ENCODE measurements around the gene PTPRN2.
A peak's percentile ranks its signal among the peaks of the same experiment; 100 is the strongest.

PTPRN2 gene

DNA sequence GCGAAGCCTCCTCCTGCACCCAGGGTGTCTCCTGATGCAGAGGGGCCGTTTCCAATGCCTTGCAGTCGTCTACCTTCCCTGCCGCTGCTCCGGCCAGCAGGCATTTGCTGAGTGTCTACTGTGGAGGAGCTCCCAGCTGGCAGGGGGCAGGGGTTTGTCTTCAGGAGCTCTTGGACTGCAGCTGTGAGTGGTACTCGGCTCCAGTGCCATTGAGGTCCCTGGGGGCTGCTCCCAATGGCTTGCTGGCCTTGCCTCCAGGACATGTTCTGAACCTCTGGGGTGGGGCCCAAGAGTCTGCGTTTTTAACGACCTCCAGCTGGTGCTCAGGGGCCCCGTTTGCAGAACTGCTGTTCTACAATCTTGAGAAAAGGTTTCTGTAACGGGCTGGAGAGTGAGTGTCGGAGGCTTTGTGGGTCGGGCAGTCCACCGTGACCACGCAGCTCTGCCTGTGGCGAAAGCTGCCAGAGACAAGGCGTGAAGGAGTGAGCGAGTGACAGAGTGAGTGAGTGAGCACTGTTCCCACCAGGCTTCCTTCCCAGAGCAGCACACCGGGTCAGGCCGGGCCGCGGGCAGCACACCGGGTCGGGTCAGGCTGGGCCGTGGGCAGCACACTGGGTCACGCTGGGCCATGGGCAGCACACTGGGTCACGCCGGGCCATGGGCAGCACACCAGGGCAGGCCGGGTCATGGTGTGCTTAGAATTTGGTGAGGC lies 520.2 kb downstream of the PTPRN2 start:
- Histone ChIP-seq H4K91ac (ENCODE audit: low read depth, low read length, poor library complexity) (no peak overlapping the region), H2BK5ac (ENCODE audit: low read length) (peak overlapping the region; percentile 96), H3K9me3 (replicated peaks in 1 of 2; ENCODE audit: control insufficient read depth in 2 of 2, insufficient read depth in 1 of 2, low read depth in 1 of 2, low read length in 2 of 2) (peaks cover 5 to 7% of the 10 kb centered on the region in 2 donors), H3K4me3 (ENCODE audit: low read length in 2 of 2) (no peak overlapping the region), H3K4ac (ENCODE audit: low read length) (no peak overlapping the region), H2BK15ac (ENCODE audit: low read length) (peak overlapping the region; percentile 79), H3K4me2 (ENCODE audit: insufficient read depth, low read length, poor library complexity, severe bottlenecking) (no peak overlapping the region), H3K27ac (replicated peaks; ENCODE audit: low read length) (no peak overlapping the region), H2BK12ac (ENCODE audit: low read length) (peak overlapping the region; percentile 90), H3K18ac (ENCODE audit: low read length) (peak overlapping the region; percentile 78), H2BK120ac (ENCODE audit: low read depth, low read length) (no peak overlapping the region), H3K23ac (ENCODE audit: low read depth, low read length, poor library complexity) (peak overlapping the region; percentile 96), H2AK5ac (ENCODE audit: low read depth, low read length) (peak overlapping the region; percentile 95), H3K4me1 (ENCODE audit: control insufficient read depth in 2 of 2, insufficient read depth in 1 of 2, low read depth in 1 of 2, low read length in 2 of 2) (peaks cover 0 to 7% of the 10 kb centered on the region in 2 donors), H3K79me1 (ENCODE audit: low read depth, low read length) (peaks cover 5% of the 10 kb centered on the region), H3K14ac (ENCODE audit: low read length) (peak overlapping the region; percentile 99), H3K27me3 (ENCODE audit: control insufficient read depth in 3 of 3, insufficient read depth in 3 of 3, low read depth in 1 of 3, low read length in 3 of 3) (peaks cover 0 to 15% (median 0%) of the 10 kb centered on the region in 3 experiments), H4K8ac (ENCODE audit: low read depth, low read length) (peak overlapping the region; percentile 43), H3K36me3 (replicated peaks in 1 of 2; ENCODE audit: control insufficient read depth in 2 of 2, insufficient read depth in 2 of 2, low read length in 2 of 2) (no peaks in the 10 kb centered on the region), H3K9ac (ENCODE audit: low read depth, low read length, poor library complexity) (no peak overlapping the region), H2AFZ (ENCODE audit: low read length) (no peak overlapping the region)
- no peak for DNase-seq (ENCODE audit: low spot score)
- no CpG with 5 or more reads among the region's 28 CpGs for WGBS, 2 donors (ENCODE audit: extremely low coverage in 2 of 2, insufficient read length in 2 of 2, insufficient replicate concordance in 1 of 2)

DNA sequence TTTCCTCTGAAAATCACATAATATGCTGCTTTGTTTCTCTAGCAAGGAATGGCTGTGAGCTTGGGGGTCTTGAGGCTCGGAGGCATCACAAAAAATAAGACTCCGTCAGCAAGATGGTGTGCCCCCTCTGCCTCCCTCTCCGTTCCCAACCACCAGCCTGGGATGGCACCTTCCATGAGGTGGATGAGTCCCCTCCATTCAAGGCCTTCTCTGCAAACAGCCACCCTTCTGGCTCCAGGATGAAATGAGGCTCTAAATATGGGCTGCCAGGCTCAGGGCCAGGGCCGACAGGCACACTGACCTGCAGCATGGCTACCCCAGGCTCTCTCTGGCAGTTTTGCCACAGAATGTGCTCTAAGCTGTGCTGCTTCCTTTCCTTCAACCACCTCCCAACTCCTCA lies 521.5 kb downstream of the PTPRN2 start:
- no peak overlapping the region for H4K91ac ChIP-seq (ENCODE audit: low read depth, low read length, poor library complexity)
- H3K4me2 ChIP-seq (ENCODE audit: insufficient read depth, low read length, poor library complexity, severe bottlenecking): no peak overlapping the region
- H3K36me3 ChIP-seq (replicated peaks in 1 of 2; ENCODE audit: control insufficient read depth in 2 of 2, insufficient read depth in 2 of 2, low read length in 2 of 2): no peaks in the 10 kb centered on the region
- H3K4ac ChIP-seq (ENCODE audit: low read length): peak overlapping the region; percentile 81
- no peak overlapping the region for H2BK5ac ChIP-seq (ENCODE audit: low read length)
- peaks cover 0 to 7% of the 10 kb centered on the region in 2 donors for H3K4me1 ChIP-seq (ENCODE audit: control insufficient read depth in 2 of 2, insufficient read depth in 1 of 2, low read depth in 1 of 2, low read length in 2 of 2)
- H3K14ac ChIP-seq (ENCODE audit: low read length): no peak overlapping the region
- DNase-seq (ENCODE audit: low spot score): no peak
- no peak overlapping the region for H2BK15ac ChIP-seq (ENCODE audit: low read length)
- H3K27ac ChIP-seq (replicated peaks; ENCODE audit: low read length): no peak overlapping the region
- H3K27me3 ChIP-seq (ENCODE audit: control insufficient read depth in 3 of 3, insufficient read depth in 3 of 3, low read depth in 1 of 3, low read length in 3 of 3): peaks cover 0 to 15% (median 0%) of the 10 kb centered on the region in 3 experiments
- no CpG with 5 or more reads among the region's 4 CpGs for WGBS, 2 donors (ENCODE audit: extremely low coverage in 2 of 2, insufficient read length in 2 of 2, insufficient replicate concordance in 1 of 2)
- no peak overlapping the region for H3K23ac ChIP-seq (ENCODE audit: low read depth, low read length, poor library complexity)
- H2BK120ac ChIP-seq (ENCODE audit: low read depth, low read length): no peak overlapping the region
- H3K9ac ChIP-seq (ENCODE audit: low read depth, low read length, poor library complexity): no peak overlapping the region
- H2BK12ac ChIP-seq (ENCODE audit: low read length): no peak overlapping the region
- H3K18ac ChIP-seq (ENCODE audit: low read length): no peak overlapping the region
- H2AK5ac ChIP-seq (ENCODE audit: low read depth, low read length): peak overlapping the region; percentile 34
- H3K4me3 ChIP-seq (ENCODE audit: low read length in 2 of 2): no peak overlapping the region
- H3K79me1 ChIP-seq (ENCODE audit: low read depth, low read length): peaks cover 5% of the 10 kb centered on the region
- H3K9me3 ChIP-seq (replicated peaks in 1 of 2; ENCODE audit: control insufficient read depth in 2 of 2, insufficient read depth in 1 of 2, low read depth in 1 of 2, low read length in 2 of 2): peaks cover 5 to 16% of the 10 kb centered on the region in 2 donors
- no peak overlapping the region for H2AFZ ChIP-seq (ENCODE audit: low read length)
- H4K8ac ChIP-seq (ENCODE audit: low read depth, low read length): no peak overlapping the region

DNA sequence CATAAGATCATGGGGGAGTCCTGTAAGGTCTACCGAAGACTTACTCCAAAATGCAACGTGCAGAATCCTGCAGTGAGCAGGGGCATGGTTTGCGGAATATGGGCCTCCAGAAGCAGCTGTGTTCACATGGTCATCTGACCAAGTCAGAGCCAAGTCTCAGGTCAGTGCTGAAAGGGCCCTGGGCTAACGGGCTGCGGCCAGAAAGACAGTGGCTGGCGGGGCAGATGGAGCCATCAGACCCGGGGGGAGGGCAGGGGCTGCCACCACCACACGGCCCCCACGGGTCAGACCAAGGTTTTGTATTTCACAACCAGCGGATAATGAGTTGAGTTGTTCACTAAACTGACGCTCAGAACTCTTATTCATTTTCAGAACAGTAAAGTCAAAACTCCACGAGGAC lies 522.3 kb downstream of the PTPRN2 start:
- H3K4me1 ChIP-seq (ENCODE audit: control insufficient read depth in 2 of 2, insufficient read depth in 1 of 2, low read depth in 1 of 2, low read length in 2 of 2): peaks cover 0 to 7% of the 10 kb centered on the region in 2 donors
- H2BK15ac ChIP-seq (ENCODE audit: low read length): no peak overlapping the region
- H3K36me3 ChIP-seq (replicated peaks in 1 of 2; ENCODE audit: control insufficient read depth in 2 of 2, insufficient read depth in 2 of 2, low read length in 2 of 2): no peaks in the 10 kb centered on the region
- H4K91ac ChIP-seq (ENCODE audit: low read depth, low read length, poor library complexity): no peak overlapping the region
- no peak overlapping the region for H3K27ac ChIP-seq (replicated peaks; ENCODE audit: low read length)
- no peak overlapping the region for H3K23ac ChIP-seq (ENCODE audit: low read depth, low read length, poor library complexity)
- H4K8ac ChIP-seq (ENCODE audit: low read depth, low read length): no peak overlapping the region
- no peak overlapping the region for H3K14ac ChIP-seq (ENCODE audit: low read length)
- H3K4me2 ChIP-seq (ENCODE audit: insufficient read depth, low read length, poor library complexity, severe bottlenecking): no peak overlapping the region
- no peak overlapping the region for H2BK5ac ChIP-seq (ENCODE audit: low read length)
- H2BK12ac ChIP-seq (ENCODE audit: low read length): no peak overlapping the region
- H3K9me3 ChIP-seq (replicated peaks in 1 of 2; ENCODE audit: control insufficient read depth in 2 of 2, insufficient read depth in 1 of 2, low read depth in 1 of 2, low read length in 2 of 2): peaks cover 5 to 18% of the 10 kb centered on the region in 2 donors
- H3K79me1 ChIP-seq (ENCODE audit: low read depth, low read length): peaks cover 1% of the 10 kb centered on the region
- no peak overlapping the region for H2BK120ac ChIP-seq (ENCODE audit: low read depth, low read length)
- H3K9ac ChIP-seq (ENCODE audit: low read depth, low read length, poor library complexity): no peak overlapping the region
- H3K4ac ChIP-seq (ENCODE audit: low read length): no peak overlapping the region
- no peak overlapping the region for H3K18ac ChIP-seq (ENCODE audit: low read length)
- no peak overlapping the region for H3K4me3 ChIP-seq (ENCODE audit: low read length in 2 of 2)
- DNase-seq (ENCODE audit: low spot score): no peak
- H2AK5ac ChIP-seq (ENCODE audit: low read depth, low read length): no peak overlapping the region
- H2AFZ ChIP-seq (ENCODE audit: low read length): no peak overlapping the region
- peaks cover 0 to 15% (median 0%) of the 10 kb centered on the region in 3 experiments for H3K27me3 ChIP-seq (ENCODE audit: control insufficient read depth in 3 of 3, insufficient read depth in 3 of 3, low read depth in 1 of 3, low read length in 3 of 3)
- no CpG with 5 or more reads among the region's 12 CpGs for WGBS, 2 donors (ENCODE audit: extremely low coverage in 2 of 2, insufficient read length in 2 of 2, insufficient replicate concordance in 1 of 2)

DNA sequence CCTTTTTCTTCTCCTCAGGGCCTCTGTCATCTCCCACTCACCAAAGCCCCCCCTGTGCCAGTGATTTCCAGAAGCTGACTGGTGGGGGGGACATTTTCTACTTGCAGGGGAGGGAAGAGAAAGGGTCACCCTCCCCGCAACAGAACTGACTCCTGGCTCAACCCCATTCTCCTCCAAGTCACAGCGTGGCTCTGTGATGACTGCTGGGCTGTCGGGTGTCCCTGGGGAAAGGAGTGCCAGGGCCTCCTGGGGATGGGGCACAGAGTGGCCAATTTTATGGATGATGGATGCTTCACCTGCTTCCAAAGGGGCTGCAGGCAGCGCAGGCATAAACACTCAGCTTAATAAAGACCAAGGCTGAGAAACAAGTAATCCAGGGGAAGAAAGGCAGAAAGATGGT lies 523.0 kb downstream of the PTPRN2 start:
- H4K8ac ChIP-seq (ENCODE audit: low read depth, low read length): no peak overlapping the region
- no peak overlapping the region for H2BK120ac ChIP-seq (ENCODE audit: low read depth, low read length)
- no peak overlapping the region for H3K4me2 ChIP-seq (ENCODE audit: insufficient read depth, low read length, poor library complexity, severe bottlenecking)
- H2BK15ac ChIP-seq (ENCODE audit: low read length): no peak overlapping the region
- no peak overlapping the region for H3K4ac ChIP-seq (ENCODE audit: low read length)
- no peak overlapping the region for H3K9ac ChIP-seq (ENCODE audit: low read depth, low read length, poor library complexity)
- no peak overlapping the region for H3K27ac ChIP-seq (replicated peaks; ENCODE audit: low read length)
- peaks cover 0 to 4% of the 10 kb centered on the region in 2 donors for H3K4me1 ChIP-seq (ENCODE audit: control insufficient read depth in 2 of 2, insufficient read depth in 1 of 2, low read depth in 1 of 2, low read length in 2 of 2)
- peak overlapping the region; percentile 17 for H2AK5ac ChIP-seq (ENCODE audit: low read depth, low read length)
- H3K18ac ChIP-seq (ENCODE audit: low read length): no peak overlapping the region
- peaks cover 0 to 15% (median 0%) of the 10 kb centered on the region in 3 experiments for H3K27me3 ChIP-seq (ENCODE audit: control insufficient read depth in 3 of 3, insufficient read depth in 3 of 3, low read depth in 1 of 3, low read length in 3 of 3)
- H2AFZ ChIP-seq (ENCODE audit: low read length): no peak overlapping the region
- H4K91ac ChIP-seq (ENCODE audit: low read depth, low read length, poor library complexity): no peak overlapping the region
- H3K14ac ChIP-seq (ENCODE audit: low read length): peak overlapping the region; percentile 42
- DNase-seq (ENCODE audit: low spot score): no peak
- WGBS, 2 donors (ENCODE audit: extremely low coverage in 2 of 2, insufficient read length in 2 of 2, insufficient replicate concordance in 1 of 2): no CpG with 5 or more reads among the region's 4 CpGs
- no peak overlapping the region for H3K4me3 ChIP-seq (ENCODE audit: low read length in 2 of 2)
- no peak overlapping the region for H3K23ac ChIP-seq (ENCODE audit: low read depth, low read length, poor library complexity)
- no peak overlapping the region for H2BK12ac ChIP-seq (ENCODE audit: low read length)
- no peaks in the 10 kb centered on the region for H3K36me3 ChIP-seq (replicated peaks in 1 of 2; ENCODE audit: control insufficient read depth in 2 of 2, insufficient read depth in 2 of 2, low read length in 2 of 2)
- H3K79me1 ChIP-seq (ENCODE audit: low read depth, low read length): peaks cover 2% of the 10 kb centered on the region
- H2BK5ac ChIP-seq (ENCODE audit: low read length): no peak overlapping the region
- peaks cover 5 to 18% of the 10 kb centered on the region in 2 donors for H3K9me3 ChIP-seq (replicated peaks in 1 of 2; ENCODE audit: control insufficient read depth in 2 of 2, insufficient read depth in 1 of 2, low read depth in 1 of 2, low read length in 2 of 2)
